ENCODE results near the gene PRTN3. TPM values are rescaled to one million over a fixed set of nuclear protein-coding genes. Genes with fewer than 3 reads are reported as not detected.

Gene PRTN3
- total RNA-seq, 1 experiment from 2014 or later, result not detected

- no TSS peak for BruUV-seq (replicated peaks)
- peaks cover 48% of the 10 kb centered on the region for H3F3A ChIP-seq (ENCODE audit: insufficient read depth, low read depth)
- no peak for DNase-seq
- CTCF ChIA-PET, result no interaction called here
- H2AFZ ChIP-seq, result no peak overlapping the region
- POLR2A ChIA-PET (ENCODE audit: unreplicated experiment), result no interaction called here
- H3K4me2 ChIP-seq, result no peak overlapping the region
- TF ChIP-seq EZH2 (IDR thresholded peaks at IDR 0.05; ENCODE audit: low read depth), result no peak
- H3K36me3 ChIP-seq (ENCODE audit: low read depth), result peaks cover 33% of the 10 kb centered on the region
- H4K20me1 ChIP-seq (ENCODE audit: insufficient read depth), result peaks cover 96% of the 10 kb centered on the region
- H3K4me3 ChIP-seq, result no peak overlapping the region
- intact Hi-C loops (cut with micrococcal nuclease; ENCODE audit: unreplicated experiment), result no loop called here
- H3K9me2 ChIP-seq (ENCODE audit: insufficient read depth), result no peaks in the 10 kb centered on the region
- H3K9me3 ChIP-seq (ENCODE audit: insufficient read depth, low read depth), result no peaks in the 10 kb centered on the region
- H3K27me3 ChIP-seq (ENCODE audit: insufficient read depth, low read depth), result no peaks in the 10 kb centered on the region
- peaks cover 23% of the 10 kb centered on the region for H3K4me1 ChIP-seq (replicated peaks; ENCODE audit: insufficient read depth)
- H3K27ac ChIP-seq, result no peak overlapping the region
- H3K79me2 ChIP-seq (ENCODE audit: low read depth), result peaks cover 93% of the 10 kb centered on the region
Measured at GRCh38 chr19:802498-803098, 38.2 kb upstream of the PRTN3 start.

- H3K9me2 ChIP-seq (ENCODE audit: insufficient read depth), result no peaks in the 10 kb centered on the region
- no peak overlapping the region for H3K4me2 ChIP-seq
- intact Hi-C loops (cut with micrococcal nuclease; ENCODE audit: unreplicated experiment), result no loop called here
- H3K36me3 ChIP-seq (ENCODE audit: low read depth), result peaks cover 38% of the 10 kb centered on the region
- H3K9me3 ChIP-seq (ENCODE audit: insufficient read depth, low read depth), result no peaks in the 10 kb centered on the region
- peaks cover 23% of the 10 kb centered on the region for H3K4me1 ChIP-seq (replicated peaks; ENCODE audit: insufficient read depth)
- peaks cover 99% of the 10 kb centered on the region for H4K20me1 ChIP-seq (ENCODE audit: insufficient read depth)
- CTCF ChIA-PET, result no interaction called here
- POLR2A ChIA-PET (ENCODE audit: unreplicated experiment), result no interaction called here
- no peaks in the 10 kb centered on the region for H3K27me3 ChIP-seq (ENCODE audit: insufficient read depth, low read depth)
- BruUV-seq (replicated peaks), result no TSS peak
- no peak for DNase-seq
- H3K79me2 ChIP-seq (ENCODE audit: low read depth), result peaks cover 95% of the 10 kb centered on the region
- no peak overlapping the region for H2AFZ ChIP-seq
- H3F3A ChIP-seq (ENCODE audit: insufficient read depth, low read depth), result peaks cover 53% of the 10 kb centered on the region
- no peak overlapping the region for H3K4me3 ChIP-seq
- no peak for TF ChIP-seq CTCF (conservative IDR thresholded peaks at IDR 0.05)
- no peak for TF ChIP-seq EZH2 (IDR thresholded peaks at IDR 0.05; ENCODE audit: low read depth)
- no peak overlapping the region for H3K27ac ChIP-seq
Measured at GRCh38 chr19:803099-803561, 37.7 kb upstream of the PRTN3 start.

- Histone ChIP-seq H4K20me1 (ENCODE audit: insufficient read depth) (peaks cover 99% of the 10 kb centered on the region), H3K4me1 (replicated peaks; ENCODE audit: insufficient read depth) (peaks cover 23% of the 10 kb centered on the region), H3K9me3 (ENCODE audit: insufficient read depth, low read depth) (no peaks in the 10 kb centered on the region), H3K27me3 (ENCODE audit: insufficient read depth, low read depth) (no peaks in the 10 kb centered on the region), H3K27ac (no peak overlapping the region), H3K79me2 (ENCODE audit: low read depth) (peaks cover 94% of the 10 kb centered on the region), H3K4me2 (no peak overlapping the region), H3K9me2 (ENCODE audit: insufficient read depth) (no peaks in the 10 kb centered on the region), H2AFZ (no peak overlapping the region), H3K4me3 (no peak overlapping the region), H3K36me3 (ENCODE audit: low read depth) (peaks cover 38% of the 10 kb centered on the region), H3F3A (ENCODE audit: insufficient read depth, low read depth) (peaks cover 51% of the 10 kb centered on the region)
- ChIA-PET CTCF (no interaction called here), POLR2A (ENCODE audit: unreplicated experiment) (no interaction called here)
- no TSS peak for BruUV-seq (replicated peaks)
- DNase-seq, result no peak
- intact Hi-C loops (cut with micrococcal nuclease; ENCODE audit: unreplicated experiment), result no loop called here
- TF ChIP-seq CTCF (conservative IDR thresholded peaks at IDR 0.05), result no peak
- TF ChIP-seq EZH2 (IDR thresholded peaks at IDR 0.05; ENCODE audit: low read depth), result no peak
Measured at GRCh38 chr19:803686-804418, 36.9 kb upstream of the PRTN3 start.
